ENCODE measurements around the gene HS3ST3A1. TPM values are rescaled to one million over a fixed set of nuclear protein-coding genes. Genes with fewer than 3 reads are reported as not detected.

The HS3ST3A1 gene
- total and polyA plus RNA-seq, 2 experiments from 2014 or later = 5.4 to 24.1 TPM

- Mint-ChIP-seq H3K9me3 (peaks cover 18% of the 10 kb centered on the region), H3K27ac (no peak overlapping the region; the same call in 1 of the 2 replicates), H3K27me3 (ENCODE audit: insufficient read depth, low read depth, poor library complexity) (peaks cover 3% of the 10 kb centered on the region), H3K4me1 (peaks cover 24% of the 10 kb centered on the region), H3K36me3 (ENCODE audit: low read depth) (peaks cover 30% of the 10 kb centered on the region), H3K4me3 (no peak overlapping the region)
- ATAC-seq (no peak; the same call in 2 of the 3 replicates), DNase-seq (ENCODE audit: low spot score) (no peak)
- peaks cover 5% of the 10 kb centered on the region; the same call in 1 of the 2 replicates for H3K36me3 ChIP-seq (ENCODE audit: insufficient read depth)
- peak overlapping the region; percentile 48; the same call in 1 of the 2 replicates for H3K4me2 ChIP-seq
- H3K27me3 ChIP-seq (ENCODE audit: insufficient read depth) = no peaks in the 10 kb centered on the region
- no peaks in the 10 kb centered on the region for H3F3A ChIP-seq (replicated peaks; ENCODE audit: low read depth)
- H3K9me2 ChIP-seq (ENCODE audit: insufficient read depth) = peaks cover 9% of the 10 kb centered on the region
- peaks cover 25% of the 10 kb centered on the region for H3K4me1 ChIP-seq (ENCODE audit: insufficient read depth)
- TF ChIP-seq JUNB (IDR thresholded peaks at IDR 0.05; ENCODE audit: unreplicated experiment) (no peak), ETS1 (IDR thresholded peaks at IDR 0.05) (no peak), REST (IDR thresholded peaks at IDR 0.05; ENCODE audit: unreplicated experiment) (no peak), POLR2AphosphoS5 (IDR thresholded peaks at IDR 0.05; ENCODE audit: low read depth) (no peak), CTCF (conservative IDR thresholded peaks at IDR 0.05; ENCODE audit: low read depth in 2 of 2) (no peak), ZNF114 (CRISPR knock-in tag; IDR thresholded peaks at IDR 0.05) (no peak), NANOG (IDR thresholded peaks at IDR 0.05; ENCODE audit: borderline replicate concordance) (no peak), CREB1 (CRISPR knock-in tag; IDR thresholded peaks at IDR 0.05; ENCODE audit: low read depth) (no peak), STAT1 (IDR thresholded peaks at IDR 0.05; ENCODE audit: unreplicated experiment) (no peak), EZH2 (IDR thresholded peaks at IDR 0.05; ENCODE audit: low read depth, unreplicated experiment) (no peak), EZH2phosphoT487 (IDR thresholded peaks at IDR 0.05; ENCODE audit: unreplicated experiment) (no peak), ZNF331 (CRISPR knock-in tag; IDR thresholded peaks at IDR 0.05; ENCODE audit: low read depth) (no peak), ZNF462 (CRISPR knock-in tag; IDR thresholded peaks at IDR 0.05) (no peak)
- peaks cover 5% of the 10 kb centered on the region for H3K79me2 ChIP-seq (replicated peaks; ENCODE audit: insufficient read depth)
- no peaks in the 10 kb centered on the region for H4K20me1 ChIP-seq (replicated peaks; ENCODE audit: insufficient read depth)
- H2AFZ ChIP-seq = no peak overlapping the region
- H3K4me3 ChIP-seq = no peak overlapping the region
- peak overlapping the region; percentile 67 for H3K27ac ChIP-seq (ENCODE audit: low read depth)
Measured at GRCh38 chr17:13568582-13569397, 32.9 kb downstream of the HS3ST3A1 start.
